Measurements from ENCODE around the gene UST.
"Not testable (repeated sequence)": the region's sequence is repeated elsewhere in the genome, so short reads cannot be mapped to it uniquely, and the experiment has no call there.

The UST gene

DNA sequence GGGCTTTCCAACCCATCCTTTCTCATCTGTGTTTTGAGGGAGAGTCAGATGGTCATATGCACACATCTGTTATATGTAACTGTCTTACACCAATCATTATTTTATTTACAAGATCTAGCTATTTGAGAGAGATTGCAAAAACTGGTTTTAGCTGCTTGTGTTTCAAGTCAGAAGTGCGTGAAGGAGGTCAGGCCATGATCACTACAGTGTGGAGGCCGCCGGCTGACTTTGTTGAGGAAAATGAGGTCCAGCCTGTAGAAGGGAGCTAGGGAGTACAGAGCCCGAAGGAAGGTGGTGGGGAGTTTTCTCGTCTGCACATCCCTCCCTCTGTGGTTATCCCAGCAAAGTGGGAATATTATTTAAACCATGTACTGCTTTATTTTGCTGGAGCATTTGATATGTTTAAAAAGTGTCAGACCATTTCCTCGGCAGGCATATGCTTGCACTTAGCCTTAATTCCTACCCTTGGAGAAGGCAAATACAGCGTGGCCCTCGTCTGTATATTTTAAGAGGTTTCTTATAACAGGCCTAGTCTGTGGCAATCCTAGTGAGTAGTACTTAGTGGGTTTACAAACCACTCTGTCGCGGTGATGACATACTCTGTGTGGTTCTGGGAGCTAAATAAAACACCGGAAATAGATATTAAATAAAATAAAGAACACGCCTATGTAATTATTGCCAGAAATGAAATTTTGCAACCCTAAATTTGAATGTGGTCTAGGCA is 95.6 kb downstream of the UST start:
- DNase-seq: no peak

DNA sequence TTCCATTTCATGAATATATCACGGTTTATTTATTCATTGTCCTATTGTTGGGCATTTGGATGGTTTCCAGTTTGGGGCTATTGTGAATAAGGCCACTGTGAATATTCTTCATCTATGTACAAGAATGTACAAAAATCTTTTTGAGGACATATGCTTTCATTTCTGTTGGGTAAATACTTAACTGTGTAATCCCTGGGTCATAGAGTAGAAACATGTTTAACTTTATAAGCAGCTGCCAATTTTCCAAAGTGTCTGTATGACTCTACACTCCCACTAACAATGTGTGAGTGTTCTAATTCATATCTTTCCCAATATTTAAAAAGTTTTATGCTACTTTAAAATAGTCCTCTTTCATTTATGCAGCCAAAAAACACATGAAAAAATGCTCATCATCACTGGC is 98.6 kb downstream of the UST start:
- no peak for DNase-seq

DNA sequence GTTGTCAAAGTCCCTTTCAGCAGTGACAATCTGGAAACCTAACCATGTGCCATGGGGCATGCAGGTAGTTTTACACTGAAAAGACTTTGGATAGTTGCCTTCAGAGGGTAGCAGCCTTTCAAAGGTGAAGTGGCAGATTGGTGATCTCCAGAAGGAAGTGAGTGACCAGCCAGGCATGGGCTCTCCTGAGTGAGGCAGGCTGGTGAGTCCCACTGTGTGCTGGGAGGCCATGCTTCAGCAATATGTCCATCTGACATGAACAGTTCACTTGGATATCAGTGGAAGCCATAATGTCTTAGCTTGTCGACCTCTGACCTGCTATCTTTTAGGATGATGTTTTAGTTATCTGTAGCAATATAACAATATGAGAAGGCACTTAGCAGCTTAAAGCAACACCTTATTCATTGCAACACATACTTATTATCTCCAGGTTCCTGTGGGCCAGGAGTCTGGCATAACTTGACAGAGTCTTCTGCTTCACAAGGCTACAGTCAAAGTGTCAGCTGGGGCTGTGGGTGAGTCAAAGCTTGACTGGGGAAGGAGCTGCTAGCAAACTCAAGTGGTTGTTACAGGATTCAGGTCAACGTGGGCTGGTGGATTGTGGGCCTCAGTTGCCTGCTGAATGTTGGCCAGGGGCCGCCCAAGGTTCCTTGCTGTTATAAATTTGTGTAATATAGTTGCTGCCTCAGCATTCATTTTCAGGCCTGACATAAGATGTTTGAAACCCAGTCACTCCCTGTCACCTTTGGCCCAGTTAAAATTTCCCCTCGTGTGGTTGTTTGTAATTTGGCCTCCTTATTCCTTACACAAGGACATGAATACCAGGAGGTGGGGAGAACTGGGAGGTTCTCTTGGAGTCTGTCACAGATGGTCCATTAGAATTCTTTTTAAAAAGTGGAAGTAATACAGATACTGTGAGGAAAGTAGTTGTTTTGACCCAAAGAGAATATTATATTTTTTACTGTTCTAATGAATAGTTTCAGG is 100.2 kb downstream of the UST start:
- DNase-seq: no peak

DNA sequence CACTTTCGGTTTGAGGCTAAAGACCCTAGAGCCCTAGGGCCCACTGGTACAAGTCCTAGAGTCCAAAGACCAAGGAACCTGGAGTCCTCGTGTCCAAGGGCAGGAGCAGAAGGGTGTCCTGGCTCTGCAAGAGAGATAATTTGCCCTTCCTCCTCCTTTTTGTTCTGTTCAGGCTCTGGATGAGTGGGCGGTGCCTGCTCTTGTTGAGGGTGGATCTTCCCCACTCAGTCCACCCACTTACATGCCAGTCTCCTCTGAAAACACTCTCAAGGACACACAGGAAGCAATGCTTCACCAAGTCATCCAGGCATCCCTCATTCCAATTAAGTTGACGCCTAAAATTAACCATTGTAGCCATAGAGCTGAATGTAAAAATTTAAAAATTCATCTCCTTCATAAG is 102.1 kb downstream of the UST start:
- DNase-seq: no peak

DNA sequence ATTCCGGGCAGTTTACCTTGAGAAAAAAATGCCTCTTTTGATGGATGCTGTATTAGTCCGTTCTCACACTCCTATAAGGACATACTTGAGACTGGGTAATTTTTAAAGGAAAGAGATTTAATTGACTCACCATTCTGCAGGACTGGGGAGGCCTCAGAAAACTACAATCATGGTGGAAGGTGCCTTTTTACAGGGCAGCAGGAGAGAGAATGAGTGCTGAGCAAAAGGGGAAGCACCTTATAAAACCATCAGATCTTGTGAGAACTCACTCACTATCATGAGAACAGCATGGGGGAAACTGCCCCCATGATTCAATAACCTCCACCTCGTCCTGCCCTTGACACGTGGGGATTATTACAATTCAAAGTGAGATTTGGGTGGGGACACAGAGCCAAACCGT is 102.6 kb downstream of the UST start:
- DNase-seq: not testable (repeated sequence)

DNA sequence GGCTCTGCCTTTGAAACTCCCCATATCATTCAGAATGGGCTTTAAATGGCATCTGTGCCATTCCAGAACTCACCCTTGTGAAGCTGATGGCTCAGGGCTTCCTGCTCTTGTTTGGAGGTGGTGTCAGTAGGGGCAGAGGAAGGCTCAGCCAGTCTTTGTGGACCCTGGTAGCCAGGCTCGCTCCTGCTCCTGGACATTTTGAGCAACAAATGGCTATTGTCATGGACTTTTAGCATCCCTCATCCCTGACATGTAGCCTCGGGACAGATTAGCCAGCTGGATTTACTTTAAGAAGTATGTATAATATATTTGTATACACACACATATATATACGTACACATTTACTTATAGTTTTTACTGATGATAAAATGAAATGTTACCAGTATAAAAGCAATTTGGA is 104.1 kb downstream of the UST start:
- DNase-seq: no peak

DNA sequence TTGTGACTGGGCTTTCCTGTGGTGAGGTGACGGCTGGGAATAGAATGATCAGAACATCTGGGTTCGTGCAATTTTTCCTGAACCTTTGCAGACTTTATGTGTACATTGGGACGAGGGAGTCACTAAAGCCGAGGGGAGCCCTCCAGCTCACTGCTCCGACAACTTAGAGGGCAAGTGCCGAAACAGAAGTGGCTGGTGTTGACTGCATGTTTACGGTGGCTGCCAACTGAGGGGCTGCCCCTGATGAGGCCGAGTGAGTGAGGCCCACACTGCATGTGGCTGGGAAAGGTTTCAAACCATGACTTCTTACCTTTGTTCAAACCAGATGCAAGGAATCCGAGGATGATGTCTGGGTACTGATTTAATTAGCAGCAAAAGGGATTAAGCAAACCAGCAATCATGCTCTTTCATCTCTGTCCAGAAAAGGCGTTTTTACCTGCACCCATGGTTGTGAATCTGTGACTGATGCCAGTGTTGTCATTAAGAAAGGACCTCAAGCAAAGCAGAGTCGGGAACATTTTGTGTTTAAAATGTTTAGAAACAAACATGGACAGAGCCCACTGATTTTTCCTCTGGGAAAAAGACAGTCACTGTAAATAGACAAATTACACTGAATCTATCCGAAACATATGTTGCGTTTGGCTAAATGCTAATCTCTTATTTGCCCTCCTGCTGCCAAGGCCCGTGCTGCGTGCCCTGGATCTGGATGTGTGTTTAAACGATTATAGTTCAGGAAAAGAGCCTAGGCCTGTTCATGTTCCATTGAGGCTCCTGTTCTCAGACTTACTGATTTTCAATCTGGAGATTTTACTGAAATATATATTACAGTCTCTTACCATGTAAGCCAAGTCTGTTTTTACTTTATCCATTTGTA is 105.1 kb downstream of the UST start:
- DNase-seq: no peak

DNA sequence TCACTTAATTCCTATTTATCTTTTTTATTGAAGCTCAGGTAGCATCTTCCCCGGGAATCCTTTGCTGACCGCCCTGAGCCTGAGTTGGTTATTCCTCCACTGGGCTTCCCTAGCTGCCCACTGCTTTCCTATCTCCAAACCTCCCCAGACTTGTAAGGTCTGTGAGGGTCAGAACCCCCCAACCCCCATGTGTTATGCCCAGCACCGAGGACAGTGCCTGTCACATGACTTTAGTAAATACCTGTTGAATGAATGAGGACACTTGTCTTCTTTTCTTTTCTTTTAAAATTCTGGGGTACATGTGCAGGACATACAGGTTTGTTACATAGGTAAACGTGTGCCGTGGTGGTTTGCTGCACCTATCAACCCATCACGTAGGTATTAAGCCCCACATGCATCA is 105.9 kb downstream of the UST start:
- no peak for DNase-seq

DNA sequence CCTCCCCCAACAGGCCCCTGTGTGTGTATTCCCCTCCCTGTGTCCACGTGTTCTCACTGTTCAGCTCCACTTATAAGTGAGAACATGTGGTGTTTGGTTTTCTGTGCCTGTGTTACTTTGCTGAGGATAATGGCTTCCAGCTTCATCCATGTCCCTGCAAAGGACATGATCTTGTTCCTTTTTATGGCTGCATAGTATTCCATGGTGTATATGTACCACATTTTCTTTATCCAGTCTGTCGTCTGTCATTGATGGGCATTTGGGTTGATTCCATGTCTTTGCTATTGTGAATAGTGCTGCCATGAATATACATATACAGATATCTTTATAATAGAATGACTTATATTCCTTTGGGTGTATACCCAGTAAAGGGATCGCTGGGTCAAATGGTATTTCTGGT is 106.3 kb downstream of the UST start:
- DNase-seq: not testable (repeated sequence)

DNA sequence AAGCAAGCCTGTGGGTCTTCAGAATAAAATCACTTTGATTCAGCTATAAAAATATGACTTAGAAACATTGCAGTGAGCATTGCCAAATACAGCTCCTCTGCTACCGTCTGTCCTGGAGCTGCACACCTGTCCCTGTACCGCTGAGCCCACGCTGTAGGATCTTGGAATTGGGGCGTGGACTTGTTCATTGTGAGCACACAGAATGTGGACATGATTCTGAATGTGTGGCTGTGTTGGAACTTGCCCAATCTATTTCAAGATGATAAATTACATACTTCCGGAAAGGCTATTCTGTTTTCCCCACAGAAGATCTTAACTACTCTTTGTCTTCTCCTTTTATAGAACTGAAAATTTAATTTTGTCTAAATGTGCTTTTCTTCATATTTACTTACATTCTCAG is 107.3 kb downstream of the UST start:
- DNase-seq: peak; percentile 27

DNA sequence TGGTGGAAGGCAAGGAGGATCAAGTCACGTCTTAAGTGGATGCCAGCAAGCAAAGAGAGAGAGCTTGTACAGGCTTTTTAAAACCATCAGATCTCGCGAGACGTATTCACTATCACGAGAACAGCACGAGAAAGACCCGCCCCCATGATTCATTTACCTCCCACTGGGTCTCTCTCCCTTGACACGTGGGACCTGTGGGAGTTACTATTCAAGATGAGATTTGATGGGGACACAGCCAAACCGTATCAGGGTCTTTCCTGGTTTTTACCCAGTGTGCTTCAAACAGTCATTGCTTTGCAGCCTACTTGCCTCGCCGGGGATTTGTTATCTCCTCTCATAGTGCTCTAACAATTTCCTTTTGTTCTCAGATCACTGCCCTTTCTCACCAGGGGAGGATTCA is 108.2 kb downstream of the UST start:
- DNase-seq: no peak

DNA sequence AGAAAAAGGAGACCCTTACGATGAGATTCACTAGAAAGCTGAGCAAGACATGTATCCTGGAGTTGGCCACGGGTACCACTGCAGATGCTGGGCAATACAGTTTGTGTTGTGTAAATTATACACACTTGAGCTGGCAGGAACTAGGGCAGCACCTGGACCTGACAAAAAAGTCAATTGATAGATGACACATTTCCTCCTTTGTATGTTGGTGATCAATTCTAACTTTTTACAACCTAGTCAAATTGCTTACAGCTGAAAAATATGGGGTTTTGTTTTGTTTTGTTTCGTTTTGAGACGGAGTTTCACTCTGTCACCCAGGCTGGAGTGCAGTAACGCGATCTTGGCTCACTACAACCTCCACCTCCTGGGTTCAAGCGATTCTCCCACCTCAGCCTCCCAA is 108.9 kb downstream of the UST start:
- no peak for DNase-seq

DNA sequence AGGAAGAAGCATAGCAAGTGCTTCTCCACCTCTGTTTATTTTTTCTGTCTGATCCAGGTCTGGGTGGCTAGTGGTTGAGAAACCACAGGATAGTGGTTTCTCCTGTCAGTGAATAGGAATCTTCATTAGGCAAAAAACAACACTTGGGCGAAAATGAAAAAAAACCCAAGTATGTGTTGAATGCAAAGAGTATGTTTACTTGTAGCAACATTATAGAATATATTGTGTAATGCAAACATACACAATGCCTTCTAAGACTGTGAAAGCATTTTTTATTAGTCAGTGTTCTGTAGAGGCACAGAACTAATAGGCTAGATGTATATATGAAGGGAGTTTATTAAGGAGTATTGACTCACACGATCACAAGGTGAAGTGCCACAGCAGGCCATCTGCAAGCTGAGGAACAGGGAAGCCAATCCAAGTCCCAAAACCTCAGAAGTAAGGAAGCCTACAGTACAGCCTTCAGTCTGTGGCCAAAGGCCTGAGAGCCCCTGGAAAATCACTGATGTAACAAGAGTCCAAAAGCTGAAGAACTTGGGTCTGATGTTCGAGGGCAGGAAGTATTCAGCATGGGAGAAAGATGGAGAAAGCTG is 111.1 kb downstream of the UST start:
- DNase-seq: peak; percentile 37

DNA sequence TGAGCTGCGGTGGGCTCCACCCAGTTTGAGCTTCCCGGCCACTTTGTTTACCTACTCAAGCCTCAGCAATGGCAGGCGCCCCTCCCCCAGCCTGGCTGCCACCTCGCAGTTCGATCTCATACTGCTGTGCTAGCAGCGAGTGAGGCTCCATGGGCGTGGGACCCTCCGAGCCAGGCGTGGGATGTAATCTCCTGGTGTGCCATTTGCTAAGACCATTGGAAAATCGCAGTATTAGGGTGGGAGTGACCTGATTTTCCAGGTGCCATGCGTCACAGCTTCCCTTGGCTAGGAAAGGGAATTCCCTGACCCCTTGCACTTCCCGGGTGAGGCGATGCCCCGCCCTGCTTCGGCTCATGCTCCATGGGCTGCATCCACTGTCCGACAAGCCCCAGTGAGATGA is 117.3 kb downstream of the UST start:
- DNase-seq: not testable (repeated sequence)

DNA sequence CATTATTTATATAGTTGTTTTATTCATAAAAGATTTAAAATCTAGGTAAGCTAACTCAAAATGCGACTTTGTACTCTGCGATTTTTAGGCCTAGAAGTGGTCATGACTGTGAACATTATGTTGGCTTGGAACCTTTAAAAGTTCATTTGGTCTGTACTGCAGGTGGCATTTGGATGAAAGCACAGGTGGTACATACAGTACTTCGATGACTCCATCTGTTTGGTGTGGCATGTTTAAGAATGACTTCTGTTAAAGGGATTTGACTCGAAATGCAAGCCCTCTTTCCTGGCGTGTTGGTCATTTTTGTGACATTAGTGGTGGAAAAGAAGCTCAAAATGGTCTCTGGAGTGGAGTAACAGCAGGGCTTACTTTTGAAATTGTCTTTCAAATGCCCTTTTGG is 118.1 kb downstream of the UST start:
- DNase-seq: no peak

DNA sequence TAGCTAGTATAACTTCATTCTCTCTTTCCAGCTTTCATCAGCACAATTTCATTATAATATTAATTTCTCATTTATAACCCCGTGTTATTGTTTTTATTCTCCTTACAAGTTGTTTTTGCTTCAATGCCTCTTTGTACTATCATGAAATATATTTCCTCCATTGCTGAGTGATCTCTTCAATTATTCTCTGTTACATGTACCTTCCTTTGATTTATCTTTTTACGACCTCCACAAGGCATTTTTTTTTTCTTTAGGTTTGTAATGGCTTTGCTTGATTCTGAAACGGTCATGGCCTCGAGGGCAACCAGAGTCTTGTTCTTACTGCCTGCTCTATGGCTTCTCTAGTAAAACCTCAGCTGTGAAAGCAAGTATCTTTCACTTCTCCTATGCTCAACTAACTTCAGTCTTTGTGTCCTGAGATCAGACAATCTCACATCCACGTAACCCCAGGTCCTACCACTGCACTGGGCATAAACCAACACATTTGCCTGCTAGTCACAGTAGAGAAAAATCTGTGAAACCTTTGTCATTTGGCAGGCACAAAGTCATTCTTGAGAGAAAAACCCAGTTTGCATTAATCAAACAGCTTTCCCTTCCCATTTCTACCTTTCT is 119.9 kb downstream of the UST start:
- no peak for DNase-seq

DNA sequence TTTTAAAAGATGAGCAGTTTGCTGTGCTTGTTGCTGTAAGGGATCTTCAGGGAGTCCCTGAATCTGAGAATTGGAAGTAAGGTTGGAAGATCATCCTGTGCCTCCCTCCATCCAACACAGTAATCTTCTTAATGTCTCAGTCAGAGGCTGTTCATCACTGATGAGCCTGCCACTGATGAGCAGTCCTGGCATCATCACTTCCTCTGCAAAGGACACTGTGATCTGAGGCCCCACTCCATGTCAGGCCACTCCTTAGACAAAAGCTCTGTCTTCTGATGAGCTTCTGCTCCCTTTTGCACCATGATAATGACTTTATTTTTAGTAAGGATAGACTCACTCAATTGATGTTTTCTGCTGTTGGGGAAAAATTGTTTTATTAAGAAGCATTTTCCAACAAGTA is 121.0 kb downstream of the UST start:
- no peak for DNase-seq

DNA sequence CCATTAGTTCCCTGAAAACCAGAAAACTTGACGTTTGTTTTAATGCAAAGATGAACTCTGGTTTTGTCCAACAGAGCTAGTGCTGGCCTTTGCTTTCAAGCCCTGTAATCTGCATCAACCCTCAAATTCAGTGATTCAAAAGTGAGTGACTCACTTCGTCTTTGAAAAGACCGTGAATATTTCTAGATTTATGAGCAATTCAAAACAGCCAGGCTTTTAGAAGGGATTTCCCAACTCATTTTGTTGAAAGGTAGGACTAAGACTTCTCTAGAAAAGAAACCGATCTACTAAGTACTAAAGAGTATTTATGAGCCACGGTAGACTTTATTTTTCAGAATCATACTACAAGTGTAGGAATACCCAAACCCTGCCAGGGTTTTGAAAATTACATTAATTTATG is 121.5 kb downstream of the UST start:
- DNase-seq: peak; percentile 88

DNA sequence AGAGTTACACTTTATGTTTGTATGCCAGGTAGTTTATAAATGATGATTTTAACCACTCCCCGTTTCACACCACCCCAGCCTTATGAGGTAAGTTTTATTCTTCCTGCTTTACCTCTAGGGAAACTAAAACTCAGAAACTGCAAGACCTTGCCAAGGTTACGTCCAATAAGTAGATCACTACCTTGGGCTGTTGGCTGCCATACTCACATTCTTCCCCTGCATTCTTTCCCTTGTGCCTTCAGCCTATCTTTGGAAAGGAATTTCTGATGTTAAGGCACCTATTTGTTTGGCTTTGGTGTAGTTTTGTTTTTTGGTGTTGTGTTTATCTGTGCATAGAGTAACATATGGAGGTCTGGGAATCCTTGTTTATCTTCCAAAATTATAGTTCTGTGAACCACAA is 122.1 kb downstream of the UST start:
- peak; percentile 80 for DNase-seq

DNA sequence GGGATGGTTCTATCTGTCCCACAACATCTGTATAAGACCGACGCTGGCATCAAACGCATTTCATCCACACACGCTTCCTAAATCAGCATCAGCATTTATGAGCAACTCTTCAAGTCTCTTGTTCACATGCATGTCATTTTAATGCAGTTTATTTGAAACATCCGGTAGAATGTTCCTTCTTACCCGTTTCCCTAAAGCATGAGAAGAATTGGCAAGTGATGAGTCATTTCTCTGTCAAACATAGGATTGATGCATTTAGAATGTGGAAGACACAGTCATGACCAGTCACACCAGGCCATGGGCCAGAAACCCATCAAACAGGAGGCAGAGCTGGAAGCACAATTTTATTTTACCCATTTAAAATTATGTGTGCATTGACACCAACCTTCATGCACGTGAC is 122.8 kb downstream of the UST start:
- DNase-seq: peak; percentile 91

DNA sequence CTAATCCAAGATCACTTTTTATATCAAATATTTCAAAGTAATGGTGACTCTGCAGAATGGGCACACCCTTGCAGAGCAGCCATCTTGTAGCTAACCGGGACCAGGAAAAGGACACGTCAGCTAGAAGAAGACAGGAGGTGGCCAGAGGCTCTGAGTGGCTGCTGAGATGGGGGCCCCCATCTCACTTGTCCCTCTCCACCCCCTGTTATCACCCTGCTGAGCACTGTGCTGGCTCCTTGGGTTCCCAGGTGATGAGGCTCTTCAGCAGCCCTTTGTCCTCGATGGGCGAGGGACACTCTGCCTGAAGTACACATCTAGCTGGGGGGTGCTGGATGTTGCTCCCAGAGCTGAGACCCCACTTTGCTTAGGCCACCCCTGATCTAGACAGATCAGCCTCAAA is 126.3 kb downstream of the UST start:
- DNase-seq: no peak

DNA sequence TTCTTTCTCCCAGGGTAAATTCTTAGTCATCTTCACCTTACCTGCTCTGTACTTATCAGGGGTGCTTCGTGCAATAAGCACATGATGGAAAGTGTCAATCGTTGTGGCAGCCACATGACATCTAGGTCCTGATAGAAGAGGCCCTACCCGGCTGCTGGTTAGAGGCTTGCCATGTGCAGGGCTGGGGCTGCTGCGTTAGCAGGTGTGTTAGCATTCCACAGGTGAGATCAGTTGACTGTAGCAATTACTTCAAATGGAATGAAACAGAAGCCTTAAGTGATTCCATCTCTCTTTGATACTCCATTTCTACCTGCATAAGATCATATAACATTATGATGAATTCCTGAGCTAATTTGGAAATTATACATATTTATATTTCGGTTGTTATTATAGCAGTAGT is 127.0 kb downstream of the UST start:
- DNase-seq: no peak
